HL-60 (cell line): ENCODE data around the gene PBX3.

ENCODE experiments used
- DNase-seq, 2 experiments: peaks; one replicate each; pipeline ENCODE4 v3.0.0-alpha.2; 2010 to 2020; ENCODE audit warnings: low read depth in 1 of 2, low spot score in 1 of 2
- H3K27ac ChIP-seq: fragments of 250-450 bp; sonication (Bioruptor Pico); replicated peaks from 2 replicates; pipeline ENCODE4 v1.5.1; 2020; ENCODE audit warnings: mild to moderate bottlenecking, moderate library complexity
- H3K27me3 ChIP-seq: fragments of 250-450 bp; sonication (Bioruptor Pico); 2 replicates; pipeline ENCODE4 v1.5.1; 2021; ENCODE audit warnings: mild to moderate bottlenecking, moderate library complexity; ENCODE audit not compliant: insufficient read depth, poor library complexity, severe bottlenecking
- H3K4me3 ChIP-seq: replicated peaks from 2 replicates; pipeline ENCODE4 v1.5.1; 2011; ENCODE audit warnings: mild to moderate bottlenecking, control low read depth, low read length; ENCODE audit not compliant: insufficient read depth
- GABPA ChIP-seq: IDR thresholded peaks from 2 replicates; pipeline ENCODE4 v1.6.1; 2012; ENCODE audit warnings: low read depth
- POLR2AphosphoS5 ChIP-seq: IDR thresholded peaks from 2 replicates; pipeline ENCODE4 v1.6.1; 2012; ENCODE audit warnings: low read depth
- SPI1 ChIP-seq: IDR thresholded peaks from 2 replicates; pipeline ENCODE4 v1.6.1; 2012; ENCODE audit warnings: low read depth, mild to moderate bottlenecking, borderline replicate concordance
- TF ChIP-seq, protein P1 (sequence below): IDR thresholded peaks from one replicate; pipeline ENCODE4 v1.5.1; 2011; ENCODE audit warnings: low read length, control low read depth, inconsistent platforms; ENCODE audit not compliant: insufficient read depth
- TF ChIP-seq, protein P2 (sequence below): IDR thresholded peaks from 2 replicates; pipeline ENCODE4 v1.6.1; 2012; ENCODE audit warnings: low read depth; ENCODE audit not compliant: insufficient replicate concordance

Gene PBX3

DNA sequence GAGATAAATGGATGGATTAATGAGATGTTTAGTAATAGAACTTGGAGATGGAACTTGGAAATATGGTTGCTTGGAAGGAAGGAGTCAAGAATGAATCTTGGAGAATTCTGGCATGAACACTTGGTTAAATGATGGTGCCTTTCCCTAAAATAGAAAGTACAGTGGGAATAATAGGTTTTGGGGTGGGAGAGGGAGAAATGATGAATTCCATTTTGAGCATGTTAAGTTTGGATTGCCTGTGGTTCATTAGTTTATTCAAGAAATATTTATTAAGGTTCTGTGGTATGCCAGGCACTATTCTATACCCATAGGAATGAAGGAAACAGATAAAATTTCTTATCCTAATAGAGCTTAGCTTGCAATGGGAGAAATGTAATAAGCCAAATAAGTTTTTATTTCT, 58.4 kb downstream of the PBX3 start:
- no peak for DNase-seq
- Histone ChIP-seq H3K4me3 (no peak overlapping the region), H3K27me3 (no peaks in the 10 kb centered on the region), H3K27ac (no peak overlapping the region)
- TF ChIP-seq, protein P1, sequence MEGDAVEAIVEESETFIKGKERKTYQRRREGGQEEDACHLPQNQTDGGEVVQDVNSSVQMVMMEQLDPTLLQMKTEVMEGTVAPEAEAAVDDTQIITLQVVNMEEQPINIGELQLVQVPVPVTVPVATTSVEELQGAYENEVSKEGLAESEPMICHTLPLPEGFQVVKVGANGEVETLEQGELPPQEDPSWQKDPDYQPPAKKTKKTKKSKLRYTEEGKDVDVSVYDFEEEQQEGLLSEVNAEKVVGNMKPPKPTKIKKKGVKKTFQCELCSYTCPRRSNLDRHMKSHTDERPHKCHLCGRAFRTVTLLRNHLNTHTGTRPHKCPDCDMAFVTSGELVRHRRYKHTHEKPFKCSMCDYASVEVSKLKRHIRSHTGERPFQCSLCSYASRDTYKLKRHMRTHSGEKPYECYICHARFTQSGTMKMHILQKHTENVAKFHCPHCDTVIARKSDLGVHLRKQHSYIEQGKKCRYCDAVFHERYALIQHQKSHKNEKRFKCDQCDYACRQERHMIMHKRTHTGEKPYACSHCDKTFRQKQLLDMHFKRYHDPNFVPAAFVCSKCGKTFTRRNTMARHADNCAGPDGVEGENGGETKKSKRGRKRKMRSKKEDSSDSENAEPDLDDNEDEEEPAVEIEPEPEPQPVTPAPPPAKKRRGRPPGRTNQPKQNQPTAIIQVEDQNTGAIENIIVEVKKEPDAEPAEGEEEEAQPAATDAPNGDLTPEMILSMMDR = no peak
- TF ChIP-seq, protein P2, sequence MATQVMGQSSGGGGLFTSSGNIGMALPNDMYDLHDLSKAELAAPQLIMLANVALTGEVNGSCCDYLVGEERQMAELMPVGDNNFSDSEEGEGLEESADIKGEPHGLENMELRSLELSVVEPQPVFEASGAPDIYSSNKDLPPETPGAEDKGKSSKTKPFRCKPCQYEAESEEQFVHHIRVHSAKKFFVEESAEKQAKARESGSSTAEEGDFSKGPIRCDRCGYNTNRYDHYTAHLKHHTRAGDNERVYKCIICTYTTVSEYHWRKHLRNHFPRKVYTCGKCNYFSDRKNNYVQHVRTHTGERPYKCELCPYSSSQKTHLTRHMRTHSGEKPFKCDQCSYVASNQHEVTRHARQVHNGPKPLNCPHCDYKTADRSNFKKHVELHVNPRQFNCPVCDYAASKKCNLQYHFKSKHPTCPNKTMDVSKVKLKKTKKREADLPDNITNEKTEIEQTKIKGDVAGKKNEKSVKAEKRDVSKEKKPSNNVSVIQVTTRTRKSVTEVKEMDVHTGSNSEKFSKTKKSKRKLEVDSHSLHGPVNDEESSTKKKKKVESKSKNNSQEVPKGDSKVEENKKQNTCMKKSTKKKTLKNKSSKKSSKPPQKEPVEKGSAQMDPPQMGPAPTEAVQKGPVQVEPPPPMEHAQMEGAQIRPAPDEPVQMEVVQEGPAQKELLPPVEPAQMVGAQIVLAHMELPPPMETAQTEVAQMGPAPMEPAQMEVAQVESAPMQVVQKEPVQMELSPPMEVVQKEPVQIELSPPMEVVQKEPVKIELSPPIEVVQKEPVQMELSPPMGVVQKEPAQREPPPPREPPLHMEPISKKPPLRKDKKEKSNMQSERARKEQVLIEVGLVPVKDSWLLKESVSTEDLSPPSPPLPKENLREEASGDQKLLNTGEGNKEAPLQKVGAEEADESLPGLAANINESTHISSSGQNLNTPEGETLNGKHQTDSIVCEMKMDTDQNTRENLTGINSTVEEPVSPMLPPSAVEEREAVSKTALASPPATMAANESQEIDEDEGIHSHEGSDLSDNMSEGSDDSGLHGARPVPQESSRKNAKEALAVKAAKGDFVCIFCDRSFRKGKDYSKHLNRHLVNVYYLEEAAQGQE = no peak
- TF ChIP-seq SPI1 (no peak), POLR2AphosphoS5 (no peak), GABPA (no peak)

DNA sequence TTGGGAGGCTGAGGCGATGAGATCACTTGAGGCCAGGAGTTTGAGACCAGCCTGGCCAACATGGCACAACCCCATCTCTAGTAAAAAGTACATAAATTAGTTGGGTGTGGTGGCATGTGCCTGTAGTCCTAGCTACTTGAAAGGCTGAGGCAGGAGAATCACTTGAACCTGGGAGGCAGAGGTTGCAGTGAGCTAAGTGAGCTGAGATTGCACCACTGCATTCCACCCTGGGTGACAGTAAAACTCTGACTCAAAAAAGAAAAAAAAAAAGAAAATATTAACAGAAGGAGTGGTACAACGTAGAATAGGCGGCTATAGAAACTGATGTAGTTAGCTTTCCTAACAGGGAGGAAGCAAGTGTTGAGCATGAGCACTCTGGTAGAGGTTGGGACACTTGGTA, 59.9 kb downstream of the PBX3 start:
- Histone ChIP-seq H3K4me3 (no peak overlapping the region), H3K27ac (no peak overlapping the region), H3K27me3 (no peaks in the 10 kb centered on the region)
- DNase-seq = no peak
- TF ChIP-seq, protein P2 = no peak
- TF ChIP-seq, protein P1 = no peak
- TF ChIP-seq POLR2AphosphoS5 (no peak), SPI1 (no peak), GABPA (no peak)

DNA sequence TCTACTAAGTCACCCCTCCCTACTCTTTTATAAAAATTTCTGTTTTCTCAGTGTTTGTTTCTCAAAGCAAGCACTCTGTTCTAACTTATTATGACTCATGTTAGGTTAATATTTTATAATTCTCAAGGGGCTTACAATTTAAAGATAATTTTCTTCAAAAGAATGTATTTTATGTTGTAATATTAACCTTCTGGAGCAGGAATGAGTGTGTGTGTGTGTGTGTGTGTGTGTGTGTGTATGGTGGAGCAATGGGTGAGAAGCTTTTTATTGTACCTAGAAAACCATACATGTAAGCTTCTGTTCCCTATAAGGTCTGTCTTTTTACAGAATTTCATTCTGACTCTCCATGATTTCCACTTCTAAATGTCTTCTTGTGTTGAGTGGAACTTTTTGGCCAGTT, 63.0 kb downstream of the PBX3 start:
- no peak overlapping the region for H3K4me3 ChIP-seq
- no peak overlapping the region for H3K27ac ChIP-seq
- TF ChIP-seq, protein P1 = no peak
- TF ChIP-seq GABPA = no peak
- no peak for TF ChIP-seq POLR2AphosphoS5
- no peak for TF ChIP-seq SPI1
- TF ChIP-seq, protein P2 = no peak
- DNase-seq = no peak
- no peaks in the 10 kb centered on the region for H3K27me3 ChIP-seq
